HepG2 (cell line): Measurements from ENCODE around the gene KCNQ1OT1. TPM values are rescaled to one million over a fixed set of nuclear protein-coding genes. Genes with fewer than 3 reads are reported as not detected.

ENCODE experiments used
- CENPBD1 ChIP-seq: sonication (generic); formaldehyde crosslinking; IDR thresholded peaks from 2 replicates; pipeline ENCODE4 v1.8.0; 2022; ENCODE audit warnings: missing genetic modification reagents, low read depth, mild to moderate bottlenecking, borderline replicate concordance
- DMAP1 ChIP-seq: IDR thresholded peaks from 2 replicates; pipeline ENCODE4 v1.6.1; 2016
- ELF3 ChIP-seq: IDR thresholded peaks from 2 replicates; pipeline ENCODE4 v1.6.1; 2016; ENCODE audit warnings: missing genetic modification reagents, missing compliant biosample characterization
- FOXM1 ChIP-seq: sonication (generic); formaldehyde crosslinking; IDR thresholded peaks from 2 replicates; pipeline ENCODE4 v1.5.0; 2020; ENCODE audit warnings: missing genetic modification reagents
- KLF12 ChIP-seq: sonication (generic); formaldehyde crosslinking; IDR thresholded peaks from 2 replicates; pipeline ENCODE4 v1.4.0; 2020; ENCODE audit warnings: missing genetic modification reagents, borderline replicate concordance
- MED1 ChIP-seq: sonication (generic); formaldehyde crosslinking; IDR thresholded peaks from 2 replicates; pipeline ENCODE4 v1.4.0; 2020; ENCODE audit warnings: missing genetic modification reagents
- MED13 ChIP-seq: sonication (generic); formaldehyde crosslinking; IDR thresholded peaks from 2 replicates; pipeline ENCODE4 v1.5.0; 2020; ENCODE audit warnings: missing genetic modification reagents
- NRL ChIP-seq: sonication (generic); formaldehyde crosslinking; IDR thresholded peaks from 2 replicates; pipeline ENCODE4 v1.5.0; 2020; ENCODE audit warnings: missing genetic modification reagents, mild to moderate bottlenecking, moderate library complexity, borderline replicate concordance
- ZFYVE20 ChIP-seq: sonication (generic); formaldehyde crosslinking; IDR thresholded peaks from 2 replicates; pipeline ENCODE4 v1.8.0; 2023; ENCODE audit warnings: low read depth, mild to moderate bottlenecking, moderate library complexity, missing genetic modification reagents, borderline replicate concordance
- ZNF224 ChIP-seq: sonication (generic); formaldehyde crosslinking; IDR thresholded peaks from 2 replicates; pipeline ENCODE4 v1.5.0; 2020; ENCODE audit warnings: mild to moderate bottlenecking, missing genetic modification reagents
- ZNF251 ChIP-seq: sonication (generic); formaldehyde crosslinking; IDR thresholded peaks from 2 replicates; pipeline ENCODE4 v1.9.0; 2021; ENCODE audit warnings: mild to moderate bottlenecking, missing genetic modification reagents
- ZNF264 ChIP-seq: sonication (generic); formaldehyde crosslinking; IDR thresholded peaks from 2 replicates; pipeline ENCODE4 v1.4.0; 2020; ENCODE audit warnings: missing genetic modification reagents
- ZNF33B ChIP-seq: sonication (generic); formaldehyde crosslinking; IDR thresholded peaks from 2 replicates; pipeline ENCODE4 v1.5.1; 2020; ENCODE audit warnings: mild to moderate bottlenecking, missing genetic modification reagents
- ZNF460 ChIP-seq: sonication (generic); formaldehyde crosslinking; IDR thresholded peaks from 2 replicates; pipeline ENCODE4 v1.5.1; 2020; ENCODE audit warnings: missing genetic modification reagents, mild to moderate bottlenecking, borderline replicate concordance
- ZNF609 ChIP-seq: sonication (generic); formaldehyde crosslinking; IDR thresholded peaks from 2 replicates; pipeline ENCODE4 v1.4.0; 2020; ENCODE audit warnings: mild to moderate bottlenecking, missing genetic modification reagents, borderline replicate concordance
- ZNF724P ChIP-seq: sonication (generic); formaldehyde crosslinking; IDR thresholded peaks from 2 replicates; pipeline ENCODE4 v1.8.0; 2022; ENCODE audit warnings: missing genetic modification reagents, borderline replicate concordance
- polyA plus RNA-seq, 8 experiments: library from polyadenylated mRNA; depleted of rRNA in 3 of 8; stranded (reverse) in 7 of 8; unstranded in 1 of 8; fragments of >200 nt; fragmentation: Illumina TruSeq in 4 of 8; extraction: Trizol in 4 of 8; gene quantifications; 2 replicates each; pipeline versions ENCODE4 v1.2.1 to v1.2.3, GENCODE V29; 2011 to 2016; ENCODE audit warnings: low read depth in 4 of 8, missing spikeins in 1 of 8, mixed read lengths in 1 of 8; ENCODE audit not compliant: insufficient read depth in 1 of 8
- total RNA-seq, 5 experiments: library from RNA; depleted of rRNA; stranded (reverse); fragments of >200 nt; fragmentation: Illumina TruSeq; extraction: Trizol; gene quantifications; 2 replicates each; pipeline ENCODE4 v1.2.3, GENCODE V29; 2016; ENCODE audit warnings: low read depth in 1 of 5
- TF ChIP-seq, protein P1 (sequence below): sonication (generic); formaldehyde crosslinking; IDR thresholded peaks from 2 replicates; pipeline ENCODE4 v1.4.0; 2020; ENCODE audit warnings: missing genetic modification reagents
- TF ChIP-seq, protein P2 (sequence below): sonication (generic); formaldehyde crosslinking; IDR thresholded peaks from 2 replicates; pipeline ENCODE4 v1.4.0; 2020; ENCODE audit warnings: missing genetic modification reagents

Gene KCNQ1OT1
- total and polyA plus RNA-seq, 2 of the 13 experiments (the other 11 are each of a cell fraction or from before 2014, with no cell fraction given), result 1.3 to 18.9 TPM

- TF ChIP-seq ZNF609, result peak; percentile 89
- TF ChIP-seq NRL (CRISPR knock-in tag), result no peak
- peak; percentile 64; the same call in 1 of the 2 replicates for TF ChIP-seq KLF12 (CRISPR knock-in tag)
- TF ChIP-seq, protein P1, sequence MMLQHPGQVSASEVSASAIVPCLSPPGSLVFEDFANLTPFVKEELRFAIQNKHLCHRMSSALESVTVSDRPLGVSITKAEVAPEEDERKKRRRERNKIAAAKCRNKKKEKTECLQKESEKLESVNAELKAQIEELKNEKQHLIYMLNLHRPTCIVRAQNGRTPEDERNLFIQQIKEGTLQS (CRISPR knock-in tag), result peak; percentile 85
- no peak for TF ChIP-seq FOXM1 (CRISPR knock-in tag)
- TF ChIP-seq ZNF460, result peak; percentile 98
- TF ChIP-seq ZNF264 (CRISPR knock-in tag), result peak; percentile 58; the same call in 1 of the 2 replicates
- no peak for TF ChIP-seq ZNF251 (CRISPR knock-in tag)
- TF ChIP-seq ELF3 (CRISPR knock-in tag), result peak; percentile 87
- TF ChIP-seq ZNF33B (CRISPR knock-in tag), result peak; percentile 69
- TF ChIP-seq ZFYVE20, result no peak
- TF ChIP-seq ZNF224 (CRISPR knock-in tag), result no peak
- no peak for TF ChIP-seq CENPBD1
- peak; percentile 98 for TF ChIP-seq MED13 (CRISPR knock-in tag)
- no peak; the same call in 1 of the 2 replicates for TF ChIP-seq ZNF724P
- peak; percentile 95 for TF ChIP-seq MED1 (CRISPR knock-in tag)
- TF ChIP-seq DMAP1 (CRISPR knock-in tag), result peak; percentile 85
- TF ChIP-seq, protein P2, sequence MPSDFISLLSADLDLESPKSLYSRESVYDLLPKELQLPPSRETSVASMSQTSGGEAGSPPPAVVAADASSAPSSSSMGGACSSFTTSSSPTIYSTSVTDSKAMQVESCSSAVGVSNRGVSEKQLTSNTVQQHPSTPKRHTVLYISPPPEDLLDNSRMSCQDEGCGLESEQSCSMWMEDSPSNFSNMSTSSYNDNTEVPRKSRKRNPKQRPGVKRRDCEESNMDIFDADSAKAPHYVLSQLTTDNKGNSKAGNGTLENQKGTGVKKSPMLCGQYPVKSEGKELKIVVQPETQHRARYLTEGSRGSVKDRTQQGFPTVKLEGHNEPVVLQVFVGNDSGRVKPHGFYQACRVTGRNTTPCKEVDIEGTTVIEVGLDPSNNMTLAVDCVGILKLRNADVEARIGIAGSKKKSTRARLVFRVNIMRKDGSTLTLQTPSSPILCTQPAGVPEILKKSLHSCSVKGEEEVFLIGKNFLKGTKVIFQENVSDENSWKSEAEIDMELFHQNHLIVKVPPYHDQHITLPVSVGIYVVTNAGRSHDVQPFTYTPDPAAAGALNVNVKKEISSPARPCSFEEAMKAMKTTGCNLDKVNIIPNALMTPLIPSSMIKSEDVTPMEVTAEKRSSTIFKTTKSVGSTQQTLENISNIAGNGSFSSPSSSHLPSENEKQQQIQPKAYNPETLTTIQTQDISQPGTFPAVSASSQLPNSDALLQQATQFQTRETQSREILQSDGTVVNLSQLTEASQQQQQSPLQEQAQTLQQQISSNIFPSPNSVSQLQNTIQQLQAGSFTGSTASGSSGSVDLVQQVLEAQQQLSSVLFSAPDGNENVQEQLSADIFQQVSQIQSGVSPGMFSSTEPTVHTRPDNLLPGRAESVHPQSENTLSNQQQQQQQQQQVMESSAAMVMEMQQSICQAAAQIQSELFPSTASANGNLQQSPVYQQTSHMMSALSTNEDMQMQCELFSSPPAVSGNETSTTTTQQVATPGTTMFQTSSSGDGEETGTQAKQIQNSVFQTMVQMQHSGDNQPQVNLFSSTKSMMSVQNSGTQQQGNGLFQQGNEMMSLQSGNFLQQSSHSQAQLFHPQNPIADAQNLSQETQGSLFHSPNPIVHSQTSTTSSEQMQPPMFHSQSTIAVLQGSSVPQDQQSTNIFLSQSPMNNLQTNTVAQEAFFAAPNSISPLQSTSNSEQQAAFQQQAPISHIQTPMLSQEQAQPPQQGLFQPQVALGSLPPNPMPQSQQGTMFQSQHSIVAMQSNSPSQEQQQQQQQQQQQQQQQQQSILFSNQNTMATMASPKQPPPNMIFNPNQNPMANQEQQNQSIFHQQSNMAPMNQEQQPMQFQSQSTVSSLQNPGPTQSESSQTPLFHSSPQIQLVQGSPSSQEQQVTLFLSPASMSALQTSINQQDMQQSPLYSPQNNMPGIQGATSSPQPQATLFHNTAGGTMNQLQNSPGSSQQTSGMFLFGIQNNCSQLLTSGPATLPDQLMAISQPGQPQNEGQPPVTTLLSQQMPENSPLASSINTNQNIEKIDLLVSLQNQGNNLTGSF, result 0 out of 2 replicates have a peak, but pooled peaks have one; percentile 26
Measured at GRCh38 chr11:2732261-2732939, 32.6 kb upstream of the KCNQ1OT1 start (continued).
